ENCODE results near the gene INTS15.
"Not testable (repeated sequence)": the region's sequence is repeated elsewhere in the genome, so short reads cannot be mapped to it uniquely, and the experiment has no call there.

Gene INTS15

DNA sequence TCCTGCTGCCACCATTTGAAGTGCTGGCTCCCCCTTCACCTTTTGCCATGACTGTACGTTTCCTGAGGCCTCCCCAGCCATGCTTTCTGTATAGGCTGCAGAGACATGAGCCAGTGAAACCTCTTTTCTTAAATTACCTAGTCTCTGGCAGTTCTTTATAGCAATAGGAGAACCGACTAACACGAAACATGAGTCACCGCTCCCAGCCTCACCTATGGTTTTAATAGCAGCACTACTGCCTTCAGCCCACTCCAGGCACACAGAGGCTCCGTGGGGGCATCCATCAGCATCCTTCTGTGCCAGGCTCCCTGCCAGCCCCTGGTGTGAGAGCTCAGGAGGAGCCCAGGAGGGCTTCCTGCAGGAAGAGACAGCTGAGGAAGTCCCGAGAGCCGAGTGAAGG is 41.8 kb downstream of the INTS15 start:
- ATAC-seq (ENCODE audit: low read depth): peak; percentile 60; the same call in 2 of the 3 replicates
- no peak overlapping the region for H3K27ac ChIP-seq (ENCODE audit: poor library complexity, severe bottlenecking)
- peaks cover 1% of the 10 kb centered on the region for H3K9me3 ChIP-seq (ENCODE audit: severe bottlenecking)
- no peaks in the 10 kb centered on the region for H3K27me3 ChIP-seq (ENCODE audit: insufficient read depth, poor library complexity, severe bottlenecking)
- no peaks in the 10 kb centered on the region for H3K36me3 ChIP-seq (ENCODE audit: low read depth)
- H3K4me1 ChIP-seq (ENCODE audit: insufficient read depth, poor library complexity, severe bottlenecking): no peaks in the 10 kb centered on the region
- H3K4me3 ChIP-seq (ENCODE audit: severe bottlenecking): no peak overlapping the region
- TF ChIP-seq, protein P1, sequence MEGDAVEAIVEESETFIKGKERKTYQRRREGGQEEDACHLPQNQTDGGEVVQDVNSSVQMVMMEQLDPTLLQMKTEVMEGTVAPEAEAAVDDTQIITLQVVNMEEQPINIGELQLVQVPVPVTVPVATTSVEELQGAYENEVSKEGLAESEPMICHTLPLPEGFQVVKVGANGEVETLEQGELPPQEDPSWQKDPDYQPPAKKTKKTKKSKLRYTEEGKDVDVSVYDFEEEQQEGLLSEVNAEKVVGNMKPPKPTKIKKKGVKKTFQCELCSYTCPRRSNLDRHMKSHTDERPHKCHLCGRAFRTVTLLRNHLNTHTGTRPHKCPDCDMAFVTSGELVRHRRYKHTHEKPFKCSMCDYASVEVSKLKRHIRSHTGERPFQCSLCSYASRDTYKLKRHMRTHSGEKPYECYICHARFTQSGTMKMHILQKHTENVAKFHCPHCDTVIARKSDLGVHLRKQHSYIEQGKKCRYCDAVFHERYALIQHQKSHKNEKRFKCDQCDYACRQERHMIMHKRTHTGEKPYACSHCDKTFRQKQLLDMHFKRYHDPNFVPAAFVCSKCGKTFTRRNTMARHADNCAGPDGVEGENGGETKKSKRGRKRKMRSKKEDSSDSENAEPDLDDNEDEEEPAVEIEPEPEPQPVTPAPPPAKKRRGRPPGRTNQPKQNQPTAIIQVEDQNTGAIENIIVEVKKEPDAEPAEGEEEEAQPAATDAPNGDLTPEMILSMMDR (IDR thresholded peaks at IDR 0.05; ENCODE audit: poor library complexity, severe bottlenecking): no peak
- peak; percentile 43 for DNase-seq (ENCODE audit: low spot score)

DNA sequence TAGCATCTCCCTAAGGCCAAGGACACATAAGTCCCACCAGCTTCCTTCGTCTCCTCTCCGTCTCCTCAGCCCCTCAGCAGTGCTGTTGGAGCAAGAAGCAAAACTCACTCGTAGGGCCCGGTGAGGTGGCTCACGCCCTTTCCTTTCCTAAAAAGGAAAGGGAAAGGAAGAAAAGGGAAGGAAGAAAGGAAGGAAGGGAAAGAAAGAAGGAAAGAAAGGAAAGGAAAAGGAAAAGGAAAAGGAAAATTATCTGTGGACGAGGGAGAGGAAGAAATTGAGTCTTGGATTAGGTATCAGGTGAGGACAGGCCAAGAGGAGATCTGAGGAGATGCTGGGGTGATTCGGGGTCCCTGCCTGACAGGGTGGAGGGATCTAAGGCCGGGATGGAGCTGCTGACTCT is 44.2 kb downstream of the INTS15 start:
- no peaks in the 10 kb centered on the region for H3K4me1 ChIP-seq (ENCODE audit: insufficient read depth, poor library complexity, severe bottlenecking)
- TF ChIP-seq, protein P1 (IDR thresholded peaks at IDR 0.05; ENCODE audit: poor library complexity, severe bottlenecking): no peak
- ATAC-seq (ENCODE audit: low read depth): no peak
- H3K27ac ChIP-seq (ENCODE audit: poor library complexity, severe bottlenecking): no peak overlapping the region
- H3K4me3 ChIP-seq (ENCODE audit: severe bottlenecking): no peak overlapping the region
- DNase-seq (ENCODE audit: low spot score): no peak
- no peaks in the 10 kb centered on the region for H3K9me3 ChIP-seq (ENCODE audit: severe bottlenecking)
- no peaks in the 10 kb centered on the region for H3K36me3 ChIP-seq (ENCODE audit: low read depth)
- H3K27me3 ChIP-seq (ENCODE audit: insufficient read depth, poor library complexity, severe bottlenecking): no peaks in the 10 kb centered on the region

DNA sequence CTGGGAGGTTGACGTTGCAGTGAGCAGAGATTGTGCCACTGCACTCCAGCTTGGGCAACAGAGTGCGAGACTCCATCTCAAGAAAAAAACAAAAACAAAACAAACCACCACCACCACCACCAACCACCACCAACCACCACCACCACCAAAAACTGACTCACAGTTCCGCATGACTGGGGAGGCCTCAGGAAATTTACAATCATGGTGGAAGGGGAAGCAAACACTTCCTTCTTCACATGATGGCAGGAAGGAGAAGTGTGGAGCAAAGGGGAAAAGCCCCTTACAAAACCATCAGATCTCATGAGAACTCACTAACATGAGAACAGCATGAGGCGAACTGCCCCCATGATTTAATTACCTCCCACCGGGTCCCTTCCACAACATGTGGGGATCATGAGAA is 45.1 kb downstream of the INTS15 start:
- not testable (repeated sequence) for DNase-seq (ENCODE audit: low spot score); H3K4me3 ChIP-seq (ENCODE audit: severe bottlenecking); H3K9me3 ChIP-seq (ENCODE audit: severe bottlenecking); H3K27me3 ChIP-seq (ENCODE audit: insufficient read depth, poor library complexity, severe bottlenecking); H3K36me3 ChIP-seq (ENCODE audit: low read depth); ATAC-seq (ENCODE audit: low read depth); H3K27ac ChIP-seq (ENCODE audit: poor library complexity, severe bottlenecking); H3K4me1 ChIP-seq (ENCODE audit: insufficient read depth, poor library complexity, severe bottlenecking)

DNA sequence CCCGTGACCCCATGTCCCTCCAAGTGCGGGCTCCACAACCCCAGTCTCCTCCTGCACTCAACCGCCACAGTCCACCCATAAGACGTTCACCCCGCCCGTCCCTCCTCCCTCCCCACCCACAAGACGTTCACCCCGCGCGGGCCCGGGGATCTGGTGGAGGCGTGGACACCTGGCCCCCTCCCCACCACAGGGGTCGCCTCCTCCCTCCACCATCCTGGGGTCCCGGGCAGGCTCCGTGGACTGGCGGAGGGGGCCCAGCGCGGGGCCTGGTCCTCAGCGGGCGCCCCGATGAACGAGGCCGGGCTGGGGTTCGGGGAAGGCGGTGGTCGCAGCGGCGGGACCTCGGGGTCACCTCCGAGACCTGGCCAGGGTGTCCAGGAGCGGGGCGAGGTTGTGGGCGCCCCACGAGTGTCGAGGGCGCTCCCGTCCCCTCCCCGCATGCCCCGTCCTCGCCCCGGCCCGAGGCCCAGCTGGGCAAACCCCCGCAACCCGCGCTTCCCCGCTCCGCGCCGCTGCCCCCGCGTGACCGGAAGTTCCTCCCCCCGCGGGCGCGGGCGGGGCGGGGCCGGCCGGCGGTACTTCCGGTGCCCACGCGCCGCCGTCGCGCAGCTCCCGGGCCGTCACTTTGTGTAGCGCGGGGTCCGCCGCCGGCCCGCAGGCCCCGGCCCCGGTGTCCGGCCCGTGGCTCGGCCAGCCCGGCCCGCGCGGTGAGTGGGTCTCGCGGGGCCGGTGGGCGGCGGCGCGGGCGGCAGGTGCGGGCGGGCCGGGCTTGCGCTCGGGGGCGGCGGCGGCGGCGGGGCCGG is 47.1 kb downstream of the INTS15 start, which contains the start of gene ZNF316:
TSS of gene ZNF316 (plus strand) at position 578 of the 803 bp plus-strand sequence. CDS start 5,092 bp downstream, outside the sequence.
- ATAC-seq (ENCODE audit: low read depth) (peak; percentile 52; the same call in 2 of the 3 replicates), DNase-seq (ENCODE audit: low spot score) (peak; percentile 46)
- TF ChIP-seq, protein P1 (IDR thresholded peaks at IDR 0.05; ENCODE audit: poor library complexity, severe bottlenecking): no peak
- Histone ChIP-seq H3K27me3 (ENCODE audit: insufficient read depth, poor library complexity, severe bottlenecking) (no peaks in the 10 kb centered on the region), H3K9me3 (ENCODE audit: severe bottlenecking) (no peaks in the 10 kb centered on the region), H3K36me3 (ENCODE audit: low read depth) (peaks cover 16% of the 10 kb centered on the region), H3K4me3 (ENCODE audit: severe bottlenecking) (peak within 1 kb of the TSS; percentile 85), H3K4me1 (ENCODE audit: insufficient read depth, poor library complexity, severe bottlenecking) (no peaks in the 10 kb centered on the region), H3K27ac (ENCODE audit: poor library complexity, severe bottlenecking) (peak within 1 kb of the TSS; percentile 49)

DNA sequence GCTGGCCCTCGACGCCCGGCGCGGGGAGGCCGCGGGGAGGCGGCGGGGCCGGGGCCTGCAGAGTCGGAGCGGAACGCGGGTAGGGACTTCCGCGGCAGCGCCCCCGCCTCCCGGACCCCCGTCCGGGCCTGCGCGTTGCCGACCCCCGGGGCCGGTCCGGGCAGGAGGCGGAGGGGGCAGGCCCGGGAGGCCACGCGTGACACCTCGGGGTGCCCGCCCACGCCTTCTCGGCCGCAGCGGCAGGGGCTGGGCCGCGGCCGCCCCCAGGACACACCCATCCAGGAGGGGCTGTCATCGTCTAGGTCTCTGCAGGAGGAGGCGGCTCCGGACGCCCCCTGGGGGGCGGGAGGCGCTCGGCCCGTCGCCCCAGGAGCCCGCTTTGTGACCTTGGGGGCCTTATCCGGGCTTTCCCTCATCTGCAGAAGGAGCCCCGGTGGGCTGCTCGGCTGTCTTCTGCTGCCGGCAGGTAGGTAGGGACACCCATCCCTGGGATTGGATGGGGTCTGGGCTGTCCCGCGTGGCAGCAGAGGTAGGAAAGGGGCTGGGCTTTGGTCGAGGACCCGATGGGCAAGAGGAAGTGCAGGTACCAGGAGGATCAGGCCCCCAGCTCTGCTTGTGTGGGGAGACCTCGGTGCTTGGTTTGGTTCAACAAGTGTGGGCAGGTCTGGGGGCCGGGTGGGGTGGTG is 47.9 kb downstream of the INTS15 start:
- Histone ChIP-seq H3K27ac (ENCODE audit: poor library complexity, severe bottlenecking) (peak overlapping the region; percentile 49), H3K9me3 (ENCODE audit: severe bottlenecking) (no peaks in the 10 kb centered on the region), H3K4me1 (ENCODE audit: insufficient read depth, poor library complexity, severe bottlenecking) (no peaks in the 10 kb centered on the region), H3K36me3 (ENCODE audit: low read depth) (peaks cover 22% of the 10 kb centered on the region), H3K4me3 (ENCODE audit: severe bottlenecking) (peak overlapping the region; percentile 85), H3K27me3 (ENCODE audit: insufficient read depth, poor library complexity, severe bottlenecking) (no peaks in the 10 kb centered on the region)
- TF ChIP-seq, protein P1 (IDR thresholded peaks at IDR 0.05; ENCODE audit: poor library complexity, severe bottlenecking): peak; percentile 46
- ATAC-seq (ENCODE audit: low read depth) (peak; percentile 46), DNase-seq (ENCODE audit: low spot score) (no peak)

All from RWPE2 (cell line).